ENCODE results near the gene KMT2D.

The KMT2D gene

GRCh38 chr12:49057888-49058287 lies 2.7 kb downstream of the KMT2D start:
- H3K4me3 ChIP-seq (ENCODE audit: low read depth, low read length) = peak overlapping the region; percentile 81
- TF ChIP-seq POLR2A (IDR thresholded peaks at IDR 0.05; ENCODE audit: extremely low read depth, insufficient read length) (no peak), MAX (IDR thresholded peaks at IDR 0.05; ENCODE audit: low read depth, low read length) (no peak), CTCF (IDR thresholded peaks at IDR 0.05; ENCODE audit: low read depth, low read length) (no peak), MYC (IDR thresholded peaks at IDR 0.05; ENCODE audit: low read depth, low read length) (no peak)
- peak; percentile 47 for DNase-seq (ENCODE audit: low read depth)

- TF ChIP-seq MAX (IDR thresholded peaks at IDR 0.05; ENCODE audit: low read depth, low read length) (peak; percentile 65), CTCF (IDR thresholded peaks at IDR 0.05; ENCODE audit: low read depth, low read length) (no peak), MYC (IDR thresholded peaks at IDR 0.05; ENCODE audit: low read depth, low read length) (peak; percentile 83), POLR2A (IDR thresholded peaks at IDR 0.05; ENCODE audit: extremely low read depth, insufficient read length) (peak; percentile 60)
- peak overlapping the region; percentile 81 for H3K4me3 ChIP-seq (ENCODE audit: low read depth, low read length)
- peak; percentile 98 for DNase-seq (ENCODE audit: low read depth)
These were observed 4.4 kb downstream of the KMT2D start for GRCh38 chr12:49055978-49056754.

DNA sequence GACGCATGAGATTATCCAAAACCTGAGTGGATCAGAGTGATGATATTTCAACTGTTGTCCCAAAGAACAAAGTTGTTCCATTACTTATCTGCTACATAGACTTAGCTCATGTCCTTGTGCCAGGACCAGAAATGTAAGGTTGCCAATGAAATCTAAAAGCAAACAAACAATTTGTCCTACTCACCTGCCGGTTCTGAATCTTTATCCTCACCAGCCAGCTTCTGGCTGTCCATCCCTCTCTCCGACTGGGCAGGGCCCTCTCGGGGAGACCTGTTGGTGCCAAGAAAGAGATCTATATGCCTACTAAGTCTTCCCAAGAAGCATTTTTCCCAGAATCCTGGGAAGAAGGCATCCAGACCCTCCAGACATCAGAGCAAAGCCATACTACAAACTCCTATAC lies 5.5 kb downstream of the KMT2D start:
- TF ChIP-seq POLR2A (IDR thresholded peaks at IDR 0.05; ENCODE audit: extremely low read depth, insufficient read length) (no peak), MAX (IDR thresholded peaks at IDR 0.05; ENCODE audit: low read depth, low read length) (no peak), MYC (IDR thresholded peaks at IDR 0.05; ENCODE audit: low read depth, low read length) (no peak), CTCF (IDR thresholded peaks at IDR 0.05; ENCODE audit: low read depth, low read length) (no peak)
- DNase-seq (ENCODE audit: low read depth) = no peak
- peak overlapping the region; percentile 81 for H3K4me3 ChIP-seq (ENCODE audit: low read depth, low read length)

DNA sequence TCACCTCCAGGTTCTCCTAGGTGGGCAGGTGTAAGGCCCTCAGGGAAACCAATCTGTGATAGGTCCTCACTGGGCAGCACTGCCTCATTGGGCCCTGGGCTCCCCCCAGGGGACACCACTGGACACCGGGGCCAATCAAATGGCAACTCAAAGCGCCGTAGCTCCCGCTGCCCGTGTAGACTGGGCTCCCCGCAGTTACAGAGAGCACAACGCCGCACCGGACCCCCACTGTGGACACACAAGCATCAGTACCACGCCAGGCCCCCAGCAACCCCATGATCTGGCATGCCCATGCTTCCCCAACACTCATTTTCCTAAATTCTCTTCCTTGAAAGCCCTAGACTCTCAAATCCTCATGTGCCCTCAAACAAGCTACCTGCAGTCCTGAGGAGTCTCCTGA lies 6.1 kb downstream of the KMT2D start:
- peak overlapping the region; percentile 81 for H3K4me3 ChIP-seq (ENCODE audit: low read depth, low read length)
- TF ChIP-seq POLR2A (IDR thresholded peaks at IDR 0.05; ENCODE audit: extremely low read depth, insufficient read length) = no peak
- no peak for TF ChIP-seq MYC (IDR thresholded peaks at IDR 0.05; ENCODE audit: low read depth, low read length)
- no peak for DNase-seq (ENCODE audit: low read depth)

GRCh38 chr12:49054096-49054495 lies 6.5 kb downstream of the KMT2D start:
- no peak for DNase-seq (ENCODE audit: low read depth)

More at GRCh38 chr12:49054096-49054495, 6.5 kb downstream of the KMT2D start:
- no peak for TF ChIP-seq CTCF (IDR thresholded peaks at IDR 0.05; ENCODE audit: low read depth, low read length)
- TF ChIP-seq MYC (IDR thresholded peaks at IDR 0.05; ENCODE audit: low read depth, low read length) = no peak
- TF ChIP-seq POLR2A (IDR thresholded peaks at IDR 0.05; ENCODE audit: extremely low read depth, insufficient read length) = no peak
- TF ChIP-seq MAX (IDR thresholded peaks at IDR 0.05; ENCODE audit: low read depth, low read length) = no peak
- no peak overlapping the region for H3K4me3 ChIP-seq (ENCODE audit: low read depth, low read length)
